Spleen (tissue), 7 donors: Measurements from ENCODE around the gene DPF3.

Experiments
- CTCF ChIP-seq, 11 experiments: fragments of 200-600 bp in 7 of 11; fragments of 450-650 bp in 4 of 11; sonication (generic) in 4 of 11; IDR thresholded peaks in 8 of 11; conservative IDR thresholded peaks in 3 of 11; 1 replicate in 7 of 11; 2 replicates in 4 of 11; pipeline versions ENCODE4 v1.4.0 to v1.8.0; 2016 to 2021; ENCODE audit warnings: antibody characterized with exemption in 11 of 11, inconsistent platforms in 4 of 11, mild to moderate bottlenecking in 1 of 11
- POLR2A ChIP-seq, 3 donors: fragments of 450-650 bp; IDR thresholded peaks; one replicate each; pipeline ENCODE4 v1.5.1; 2017; ENCODE audit warnings: antibody characterized with exemption in 3 of 3, mild to moderate bottlenecking in 1 of 3
- POLR2AphosphoS5 ChIP-seq, 3 donors: sonication (generic); formaldehyde crosslinking; IDR thresholded peaks; one replicate each; pipeline ENCODE4 v1.5.1; 2017; ENCODE audit warnings: antibody characterized with exemption in 3 of 3
- donor health status: DM: no; HTN: no; CAD: no; lungs with moderate emphysema.
- donor health status: DM: no; HTN: no; CAD: no.
- donor health status: DM: no; HTN: no; CAD: no.

- TF ChIP-seq CTCF (IDR thresholded peaks at IDR 0.05 in 8 of 11, conservative IDR thresholded peaks at IDR 0.05 in 3 of 11): no peak
- TF ChIP-seq POLR2A (IDR thresholded peaks at IDR 0.05): no peak
- no peak for TF ChIP-seq POLR2AphosphoS5 (IDR thresholded peaks at IDR 0.05)
Measured at GRCh38 chr14:72920008-72920407, 26.1 kb upstream of the DPF3 start.
